CD4-positive, alpha-beta T cell (primary cell): ENCODE results near the gene LPIN2. TPM values are rescaled to one million over a fixed set of nuclear protein-coding genes. Genes with fewer than 3 reads are reported as not detected.

ENCODE experiments used
- ATAC-seq: fragments of 200-7000 bp; cut with Tn5 transposase; one replicate; pipeline ENCODE4 v1.10.0; 2022; ENCODE audit warnings: mild to moderate bottlenecking; ENCODE audit not compliant: poor library complexity
- CTCF ChIA-PET: fragments of 350-600 bp; sonication (Branson Sonifier 250); formaldehyde crosslinking; loops from one replicate; lab custom pipeline; 2021; ENCODE audit warnings: antibody characterized with exemption, inconsistent platforms; lab: Charles Lee
- POLR2A ChIA-PET: fragments of 350-600 bp; sonication (Branson Sonifier 250); formaldehyde crosslinking; loops from one replicate; lab custom pipeline; 2021; ENCODE audit warnings: antibody characterized with exemption, inconsistent platforms; lab: Charles Lee
- DNase-seq, 14 experiments: peaks; one replicate each; pipeline ENCODE4 v3.0.0-alpha.2; 2013 to 2020; ENCODE audit warnings: mixed read lengths in 2 of 14
- H3K27ac ChIP-seq, 2 donors: one replicate each; pipeline versions ENCODE4 v1.5.1 to v1.7.0; 2013; ENCODE audit warnings: low read length in 2 of 2, low read depth in 1 of 2, mild to moderate bottlenecking in 1 of 2
- H3K27me3 ChIP-seq, 2 experiments: 1 replicate in 1 of 2; 2 replicates in 1 of 2; pipeline versions ENCODE4 v1.6.1 to v1.7.0; 2013; ENCODE audit warnings: low read length in 2 of 2, control low read depth in 1 of 2, mild to moderate bottlenecking in 1 of 2, moderate library complexity in 1 of 2; ENCODE audit not compliant: insufficient read depth in 2 of 2, control insufficient read depth in 1 of 2
- H3K36me3 ChIP-seq: one replicate; pipeline ENCODE4 v1.6.1; 2013; ENCODE audit warnings: low read length, control low read depth; ENCODE audit not compliant: insufficient read depth
- H3K4me1 ChIP-seq: one replicate; pipeline ENCODE4 v1.6.1; 2013; ENCODE audit warnings: low read length, control low read depth; ENCODE audit not compliant: insufficient read depth
- H3K4me3 ChIP-seq: one replicate; pipeline ENCODE4 v1.5.1; 2013; ENCODE audit warnings: mild to moderate bottlenecking, low read length, moderate library complexity
- H3K9me3 ChIP-seq, 2 experiments: 1 replicate in 1 of 2; 2 replicates in 1 of 2; pipeline versions ENCODE4 v1.6.1 to v1.7.0; 2013; ENCODE audit warnings: low read length in 2 of 2, mild to moderate bottlenecking in 2 of 2, control low read depth in 1 of 2, moderate library complexity in 1 of 2; ENCODE audit not compliant: control insufficient read depth in 1 of 2, insufficient read depth in 1 of 2
- H3K27ac Mint-ChIP-seq: one replicate; pipeline ENCODE4 v1.8.0; 2020; ENCODE audit warnings: mixed read lengths
- H3K27me3 Mint-ChIP-seq: one replicate; pipeline ENCODE4 v1.8.0; 2021; ENCODE audit warnings: mixed read lengths
- H3K36me3 Mint-ChIP-seq: one replicate; pipeline ENCODE4 v1.8.0; 2021; ENCODE audit warnings: low read depth, mixed read lengths
- H3K4me1 Mint-ChIP-seq: one replicate; pipeline ENCODE4 v1.8.0; 2021; ENCODE audit warnings: low read depth, mixed read lengths
- H3K4me3 Mint-ChIP-seq: one replicate; pipeline ENCODE4 v1.8.0; 2020; ENCODE audit warnings: mild to moderate bottlenecking, mixed read lengths
- H3K9me3 Mint-ChIP-seq: one replicate; pipeline ENCODE4 v1.8.0; 2020; ENCODE audit warnings: mixed read lengths
- intact Hi-C, 2 experiments: fragments of 100-400 bp; cut with DNase I in 1 of 2; cut with micrococcal nuclease in 1 of 2; formaldehyde crosslinking; loops; one replicate each; pipeline versions ENCODE4 v1.15.1 to v1.9.0; 2023 to 2025; cut with DNase I, micrococcal nuclease
- total RNA-seq, 174 experiments: library from RNA in 2 of 174; stranded (reverse) in 2 of 174; gene quantifications; one replicate each; pipeline ENCODE4 v1.2.3 and lab custom pipeline; 2021 to 2026
- TF ChIP-seq, protein P1 (sequence below): fragments of 200-600 bp; IDR thresholded peaks from one replicate; pipeline ENCODE4 v1.8.0; 2022; ENCODE audit warnings: antibody characterized with exemption, mild to moderate bottlenecking

The LPIN2 gene
- total RNA-seq, 2 experiments from 2014 or later, result 48.7 to 49.0 TPM

DNA sequence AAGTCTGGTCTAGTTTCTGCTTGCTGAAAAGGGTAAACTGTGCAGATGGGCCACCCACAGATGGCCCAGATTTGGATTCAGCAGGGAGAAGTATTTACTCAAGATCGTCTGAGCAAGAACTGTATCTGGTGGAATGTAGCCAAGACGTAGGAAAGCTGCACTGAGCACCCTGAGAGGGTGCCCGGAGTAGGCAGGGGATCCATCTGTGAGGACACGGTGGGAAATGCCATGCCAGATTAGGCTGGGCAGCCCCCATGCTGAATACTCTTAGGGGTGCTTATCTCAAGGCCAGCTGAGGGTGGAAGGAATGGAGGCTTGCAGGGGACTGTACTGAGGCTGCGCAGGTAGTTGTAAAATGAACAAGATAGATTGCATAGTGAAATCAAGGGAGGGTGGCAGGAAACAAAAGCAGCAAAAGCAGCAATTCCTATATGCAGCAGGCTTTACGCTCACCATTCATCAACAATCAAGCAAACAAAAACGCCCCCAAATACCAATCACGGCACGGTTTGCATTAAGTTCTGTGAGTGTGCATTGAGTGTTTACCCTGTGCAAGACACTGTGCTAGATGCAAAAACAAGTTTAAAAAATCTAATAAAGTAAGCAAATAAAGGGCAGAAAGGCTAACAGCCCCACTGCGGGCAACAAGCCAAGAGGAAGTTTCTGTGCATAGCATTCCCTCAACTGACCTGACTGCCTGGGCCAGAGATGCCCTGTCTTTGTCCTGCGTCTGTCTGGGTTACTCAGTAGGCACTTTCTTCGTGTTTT is 32.2 kb upstream of the LPIN2 start:
- intact Hi-C loops, result no loop called here
- ATAC-seq (no peak), DNase-seq (no peak)
- Mint-ChIP-seq H3K9me3 (no peaks in the 10 kb centered on the region), H3K36me3 (no peaks in the 10 kb centered on the region), H3K27ac (peak overlapping the region; percentile 63), H3K4me1 (peaks cover 31% of the 10 kb centered on the region), H3K27me3 (no peaks in the 10 kb centered on the region), H3K4me3 (no peak overlapping the region)
- H3K36me3 ChIP-seq, result no peaks in the 10 kb centered on the region
- no peaks in the 10 kb centered on the region for H3K27me3 ChIP-seq
- H3K4me3 ChIP-seq, result no peak overlapping the region
- H3K9me3 ChIP-seq, result no peaks in the 10 kb centered on the region
- TF ChIP-seq, protein P1, sequence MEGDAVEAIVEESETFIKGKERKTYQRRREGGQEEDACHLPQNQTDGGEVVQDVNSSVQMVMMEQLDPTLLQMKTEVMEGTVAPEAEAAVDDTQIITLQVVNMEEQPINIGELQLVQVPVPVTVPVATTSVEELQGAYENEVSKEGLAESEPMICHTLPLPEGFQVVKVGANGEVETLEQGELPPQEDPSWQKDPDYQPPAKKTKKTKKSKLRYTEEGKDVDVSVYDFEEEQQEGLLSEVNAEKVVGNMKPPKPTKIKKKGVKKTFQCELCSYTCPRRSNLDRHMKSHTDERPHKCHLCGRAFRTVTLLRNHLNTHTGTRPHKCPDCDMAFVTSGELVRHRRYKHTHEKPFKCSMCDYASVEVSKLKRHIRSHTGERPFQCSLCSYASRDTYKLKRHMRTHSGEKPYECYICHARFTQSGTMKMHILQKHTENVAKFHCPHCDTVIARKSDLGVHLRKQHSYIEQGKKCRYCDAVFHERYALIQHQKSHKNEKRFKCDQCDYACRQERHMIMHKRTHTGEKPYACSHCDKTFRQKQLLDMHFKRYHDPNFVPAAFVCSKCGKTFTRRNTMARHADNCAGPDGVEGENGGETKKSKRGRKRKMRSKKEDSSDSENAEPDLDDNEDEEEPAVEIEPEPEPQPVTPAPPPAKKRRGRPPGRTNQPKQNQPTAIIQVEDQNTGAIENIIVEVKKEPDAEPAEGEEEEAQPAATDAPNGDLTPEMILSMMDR, result no peak
- H3K4me1 ChIP-seq, result peaks cover 5% of the 10 kb centered on the region
- ChIA-PET POLR2A (no interaction called here), CTCF (interaction anchor here (2.4 kb wide), 1 partner anchor 18 kb away, joined by 6 read pairs; no protein-coding TSS in a partner anchor)
- no peak overlapping the region for H3K27ac ChIP-seq

- TF ChIP-seq, protein P1, result no peak
- no peaks in the 10 kb centered on the region for H3K27me3 Mint-ChIP-seq
- no peak overlapping the region for H3K4me3 Mint-ChIP-seq
- H3K36me3 Mint-ChIP-seq, result no peaks in the 10 kb centered on the region
- H3K4me1 Mint-ChIP-seq, result peaks cover 33% of the 10 kb centered on the region
- ATAC-seq, result no peak
- POLR2A ChIA-PET, result interaction anchor here (1.9 kb wide), 1 partner anchor 17 kb away, joined by 4 read pairs; no protein-coding TSS in a partner anchor
- peaks cover 8% of the 10 kb centered on the region for H3K4me1 ChIP-seq
- DNase-seq, result no peak
- peak overlapping the region in 1 of 2 donors; percentile 20 for H3K27ac ChIP-seq
- no peaks in the 10 kb centered on the region for H3K27me3 ChIP-seq
- no peaks in the 10 kb centered on the region for H3K9me3 ChIP-seq
- no peak overlapping the region for H3K4me3 ChIP-seq
- no peak overlapping the region for H3K27ac Mint-ChIP-seq
- CTCF ChIA-PET, result interaction anchor here (1.5 kb wide), 1 partner anchor 87 kb away, joined by 3 read pairs; no protein-coding TSS in a partner anchor
- no peaks in the 10 kb centered on the region for H3K36me3 ChIP-seq
- no peaks in the 10 kb centered on the region for H3K9me3 Mint-ChIP-seq
- intact Hi-C loops, result no loop called here
These were observed 29.4 kb upstream of the LPIN2 start for GRCh38 chr18:3042379-3042778.

DNA sequence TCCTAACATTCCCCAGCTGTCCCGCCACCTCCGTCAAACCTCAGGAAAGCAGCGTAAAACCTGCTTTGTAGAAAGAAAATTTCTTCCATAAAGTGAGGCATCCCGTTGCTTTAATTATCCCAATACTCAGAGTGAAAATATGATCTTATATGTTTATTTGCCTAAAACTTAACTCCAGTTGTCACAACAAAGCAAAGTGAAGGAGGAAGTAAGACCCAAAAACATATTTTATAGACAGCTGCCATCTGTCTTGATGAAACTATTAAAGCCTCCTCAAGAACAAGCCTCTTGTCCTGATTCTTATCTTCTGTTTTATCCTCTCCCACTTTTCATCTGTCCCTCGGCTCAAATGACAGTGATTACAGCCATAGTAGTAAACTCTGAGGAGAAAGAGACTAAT is 28.9 kb upstream of the LPIN2 start:
- ATAC-seq (no peak), DNase-seq (no peak)
- Mint-ChIP-seq H3K36me3 (no peaks in the 10 kb centered on the region), H3K9me3 (no peaks in the 10 kb centered on the region), H3K27ac (no peak overlapping the region), H3K4me3 (no peak overlapping the region), H3K27me3 (no peaks in the 10 kb centered on the region), H3K4me1 (peaks cover 34% of the 10 kb centered on the region)
- no peaks in the 10 kb centered on the region for H3K27me3 ChIP-seq
- peaks cover 10% of the 10 kb centered on the region for H3K4me1 ChIP-seq
- POLR2A ChIA-PET, result interaction anchor here (1.9 kb wide), 1 partner anchor 18 kb away, joined by 4 read pairs; no protein-coding TSS in a partner anchor
- CTCF ChIA-PET, result interaction anchor here (1.5 kb wide), 1 partner anchor 87 kb away, joined by 3 read pairs; no protein-coding TSS in a partner anchor
- TF ChIP-seq, protein P1, result no peak
- intact Hi-C loops, result no loop called here
- no peak overlapping the region for H3K4me3 ChIP-seq
- no peaks in the 10 kb centered on the region for H3K9me3 ChIP-seq
- no peaks in the 10 kb centered on the region for H3K36me3 ChIP-seq
- H3K27ac ChIP-seq, result peak overlapping the region in 1 of 2 donors; percentile 20
